Measurements from ENCODE around the gene RPS17. TPM values are rescaled to one million over a fixed set of nuclear protein-coding genes. Genes with fewer than 3 reads are reported as not detected.

RPS17 gene
- total RNA-seq, 1 experiment from 2014 or later = 1,992 TPM

GRCh38 chr15:82572311-82572710 lies 32.1 kb upstream of the RPS17 start:
- Mint-ChIP-seq H3K36me3 (ENCODE audit: insufficient read depth, unreplicated experiment) (peaks cover under 1% of the 10 kb centered on the region), H3K4me1 (ENCODE audit: low read depth, unreplicated experiment) (peaks cover under 1% of the 10 kb centered on the region), H3K4me3 (ENCODE audit: unreplicated experiment) (no peak overlapping the region), H3K27ac (ENCODE audit: unreplicated experiment) (no peak overlapping the region), H3K9me3 (ENCODE audit: unreplicated experiment) (no peaks in the 10 kb centered on the region), H3K27me3 (ENCODE audit: insufficient read depth, unreplicated experiment) (no peaks in the 10 kb centered on the region)
- no TSS peak for BruUV-seq (replicated peaks)
- ChIA-PET CTCF (no interaction called here), POLR2A (no interaction called here)
- no peak for DNase-seq
- H3K9me3 ChIP-seq = no peaks in the 10 kb centered on the region
- no peaks in the 10 kb centered on the region for H3K27me3 ChIP-seq (replicated peaks; ENCODE audit: control insufficient read depth, insufficient read depth, low read length)
- no peak overlapping the region for H3K4me3 ChIP-seq (ENCODE audit: low read depth, low read length)
- intact Hi-C loops (cut with micrococcal nuclease; ENCODE audit: unreplicated experiment) = no loop called here
- TF ChIP-seq, protein P1, sequence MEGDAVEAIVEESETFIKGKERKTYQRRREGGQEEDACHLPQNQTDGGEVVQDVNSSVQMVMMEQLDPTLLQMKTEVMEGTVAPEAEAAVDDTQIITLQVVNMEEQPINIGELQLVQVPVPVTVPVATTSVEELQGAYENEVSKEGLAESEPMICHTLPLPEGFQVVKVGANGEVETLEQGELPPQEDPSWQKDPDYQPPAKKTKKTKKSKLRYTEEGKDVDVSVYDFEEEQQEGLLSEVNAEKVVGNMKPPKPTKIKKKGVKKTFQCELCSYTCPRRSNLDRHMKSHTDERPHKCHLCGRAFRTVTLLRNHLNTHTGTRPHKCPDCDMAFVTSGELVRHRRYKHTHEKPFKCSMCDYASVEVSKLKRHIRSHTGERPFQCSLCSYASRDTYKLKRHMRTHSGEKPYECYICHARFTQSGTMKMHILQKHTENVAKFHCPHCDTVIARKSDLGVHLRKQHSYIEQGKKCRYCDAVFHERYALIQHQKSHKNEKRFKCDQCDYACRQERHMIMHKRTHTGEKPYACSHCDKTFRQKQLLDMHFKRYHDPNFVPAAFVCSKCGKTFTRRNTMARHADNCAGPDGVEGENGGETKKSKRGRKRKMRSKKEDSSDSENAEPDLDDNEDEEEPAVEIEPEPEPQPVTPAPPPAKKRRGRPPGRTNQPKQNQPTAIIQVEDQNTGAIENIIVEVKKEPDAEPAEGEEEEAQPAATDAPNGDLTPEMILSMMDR (IDR thresholded peaks at IDR 0.05; ENCODE audit: insufficient read depth in 1 of 2, low read depth in 1 of 2, low read length in 1 of 2, severe bottlenecking in 1 of 2, unreplicated experiment in 1 of 2) = no peak
- no peaks in the 10 kb centered on the region for H3K36me3 ChIP-seq (ENCODE audit: control insufficient read depth, insufficient read depth, low read length)
- peaks cover under 1% of the 10 kb centered on the region for H3K4me1 ChIP-seq

- BruUV-seq (replicated peaks) = no TSS peak
- Histone ChIP-seq H3K27me3 (replicated peaks; ENCODE audit: control insufficient read depth, insufficient read depth, low read length) (no peaks in the 10 kb centered on the region), H3K4me3 (ENCODE audit: low read depth, low read length) (no peak overlapping the region), H3K9me3 (no peaks in the 10 kb centered on the region), H3K36me3 (ENCODE audit: control insufficient read depth, insufficient read depth, low read length) (no peaks in the 10 kb centered on the region), H3K4me1 (peaks cover 6% of the 10 kb centered on the region)
- Mint-ChIP-seq H3K27me3 (ENCODE audit: insufficient read depth, unreplicated experiment) (no peaks in the 10 kb centered on the region), H3K27ac (ENCODE audit: unreplicated experiment) (no peak overlapping the region), H3K36me3 (ENCODE audit: insufficient read depth, unreplicated experiment) (peaks cover 6% of the 10 kb centered on the region), H3K9me3 (ENCODE audit: unreplicated experiment) (no peaks in the 10 kb centered on the region), H3K4me3 (ENCODE audit: unreplicated experiment) (no peak overlapping the region), H3K4me1 (ENCODE audit: low read depth, unreplicated experiment) (peaks cover 6% of the 10 kb centered on the region)
- POLR2A ChIA-PET = no interaction called here
- TF ChIP-seq, protein P1 (IDR thresholded peaks at IDR 0.05; ENCODE audit: insufficient read depth in 1 of 2, low read depth in 1 of 2, low read length in 1 of 2, severe bottlenecking in 1 of 2, unreplicated experiment in 1 of 2) = no peak
- DNase-seq = no peak
- CTCF ChIA-PET = no interaction called here
- intact Hi-C loops (cut with micrococcal nuclease; ENCODE audit: unreplicated experiment) = no loop called here
Measured at GRCh38 chr15:82571722-82572222, 31.5 kb upstream of the RPS17 start.

DNA sequence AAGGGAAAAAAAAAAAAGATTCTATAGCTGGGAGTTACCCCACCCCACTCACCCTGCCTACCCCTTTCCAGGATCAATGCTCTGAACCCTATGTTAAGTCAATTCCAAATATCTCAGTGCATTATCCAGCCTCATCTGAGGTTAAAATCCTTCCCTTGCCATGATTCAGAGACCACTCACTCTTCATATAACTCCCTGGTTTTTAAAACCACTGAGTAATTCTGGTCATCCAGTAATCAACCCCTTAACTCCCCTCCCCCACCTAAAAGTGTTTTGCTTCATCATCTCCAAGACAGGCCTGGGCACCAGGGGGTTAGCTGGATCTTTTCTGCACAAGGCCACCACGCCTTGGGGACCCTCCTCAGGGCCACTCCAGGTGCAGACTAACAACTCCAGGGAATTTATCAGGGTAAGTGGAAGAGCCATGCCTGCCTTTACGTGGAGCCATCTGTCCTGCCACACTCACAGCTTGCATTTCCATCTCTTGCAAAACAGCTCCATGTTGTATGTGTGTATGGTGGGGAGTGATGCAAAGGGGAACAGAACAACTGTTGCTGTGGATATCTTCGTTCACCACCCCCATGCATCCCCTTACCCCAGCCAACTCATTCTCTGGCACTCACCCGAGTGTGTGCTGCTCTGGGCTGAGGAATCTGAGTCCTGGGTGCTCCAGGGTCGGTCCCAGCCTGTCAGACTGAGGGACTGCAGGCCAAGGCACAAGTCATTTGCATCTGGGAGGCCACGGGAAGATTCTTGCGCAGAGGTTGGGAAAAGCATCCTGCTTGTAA lies 30.7 kb upstream of the RPS17 start:
- DNase-seq = no peak
- Histone ChIP-seq H3K4me1 (peaks cover 14% of the 10 kb centered on the region), H3K9me3 (no peaks in the 10 kb centered on the region), H3K27me3 (replicated peaks; ENCODE audit: control insufficient read depth, insufficient read depth, low read length) (no peaks in the 10 kb centered on the region), H3K4me3 (ENCODE audit: low read depth, low read length) (no peak overlapping the region), H3K36me3 (ENCODE audit: control insufficient read depth, insufficient read depth, low read length) (no peaks in the 10 kb centered on the region)
- intact Hi-C loops (cut with micrococcal nuclease; ENCODE audit: unreplicated experiment) = no loop called here
- ChIA-PET POLR2A (no interaction called here), CTCF (interaction anchor here (0.6 kb wide), 1 partner anchor 29 kb away, joined by 3 read pairs; no protein-coding TSS in a partner anchor)
- Mint-ChIP-seq H3K27ac (ENCODE audit: unreplicated experiment) (no peak overlapping the region), H3K27me3 (ENCODE audit: insufficient read depth, unreplicated experiment) (no peaks in the 10 kb centered on the region), H3K9me3 (ENCODE audit: unreplicated experiment) (no peaks in the 10 kb centered on the region), H3K4me1 (ENCODE audit: low read depth, unreplicated experiment) (peaks cover 13% of the 10 kb centered on the region), H3K4me3 (ENCODE audit: unreplicated experiment) (no peak overlapping the region), H3K36me3 (ENCODE audit: insufficient read depth, unreplicated experiment) (peaks cover 11% of the 10 kb centered on the region)
- BruUV-seq (replicated peaks) = no TSS peak
- TF ChIP-seq, protein P1 (IDR thresholded peaks at IDR 0.05; ENCODE audit: insufficient read depth in 1 of 2, low read depth in 1 of 2, low read length in 1 of 2, severe bottlenecking in 1 of 2, unreplicated experiment in 1 of 2) = no peak
